Suprapubic skin (tissue), 3 donors: Measurements from ENCODE around the gene TRIM13.

Experiments used
- CTCF ChIP-seq, 2 donors: fragments of 200-600 bp in 1 of 2; fragments of 450-650 bp in 1 of 2; sonication (generic) in 1 of 2; IDR thresholded peaks; one replicate each; pipeline ENCODE4 v1.5.1; 2016 to 2019; ENCODE audit warnings: antibody characterized with exemption in 2 of 2, mild to moderate bottlenecking in 1 of 2, moderate library complexity in 1 of 2
- POLR2A ChIP-seq, 2 donors: fragments of 450-650 bp; IDR thresholded peaks; one replicate each; pipeline ENCODE4 v1.6.1; 2017; ENCODE audit warnings: antibody characterized with exemption in 2 of 2, mild to moderate bottlenecking in 2 of 2, moderate library complexity in 2 of 2

GRCh38 chr13:50011461-50011860, 14.6 kb downstream of the TRIM13 start:
- TF ChIP-seq POLR2A (IDR thresholded peaks at IDR 0.05) = no peak
- TF ChIP-seq CTCF (IDR thresholded peaks at IDR 0.05) = no peak
